ENCODE results near the gene MAPKAP1. TPM values are rescaled to one million over a fixed set of nuclear protein-coding genes. Genes with fewer than 3 reads are reported as not detected.

MAPKAP1 gene
- total RNA-seq, 1 experiment from 2014 or later, result 55.5 TPM

DNA sequence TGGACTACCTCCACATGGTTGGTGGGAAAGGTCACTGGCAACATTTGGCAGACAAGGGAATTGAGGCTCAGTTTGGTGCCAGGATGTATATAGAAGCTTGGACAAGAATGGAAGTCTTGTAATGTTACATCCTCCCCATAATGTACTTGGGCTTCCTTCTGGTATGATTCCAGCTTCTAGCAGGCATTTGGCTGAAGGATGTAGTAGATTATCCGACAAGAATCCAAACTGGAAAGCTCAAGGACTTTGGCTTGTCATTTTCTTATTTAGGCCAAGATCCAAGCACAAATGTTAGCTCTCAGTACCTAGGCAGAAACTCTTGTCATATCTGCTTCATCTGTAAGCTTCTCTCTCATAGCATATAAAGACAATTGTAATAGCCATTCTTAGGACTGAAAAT is 209.1 kb downstream of the MAPKAP1 start:
- Mint-ChIP-seq H3K27me3 (ENCODE audit: unreplicated experiment) (no peaks in the 10 kb centered on the region), H3K9me3 (ENCODE audit: low read depth, unreplicated experiment) (no peaks in the 10 kb centered on the region), H3K4me1 (ENCODE audit: low read depth, unreplicated experiment) (peaks cover 30% of the 10 kb centered on the region), H3K4me3 (ENCODE audit: low read depth, unreplicated experiment) (no peak overlapping the region), H3K36me3 (ENCODE audit: insufficient read depth, unreplicated experiment) (no peaks in the 10 kb centered on the region), H3K27ac (ENCODE audit: unreplicated experiment) (no peak overlapping the region)
- intact Hi-C loops (cut with micrococcal nuclease; ENCODE audit: unreplicated experiment), result no loop called here
- TF ChIP-seq, protein P1, sequence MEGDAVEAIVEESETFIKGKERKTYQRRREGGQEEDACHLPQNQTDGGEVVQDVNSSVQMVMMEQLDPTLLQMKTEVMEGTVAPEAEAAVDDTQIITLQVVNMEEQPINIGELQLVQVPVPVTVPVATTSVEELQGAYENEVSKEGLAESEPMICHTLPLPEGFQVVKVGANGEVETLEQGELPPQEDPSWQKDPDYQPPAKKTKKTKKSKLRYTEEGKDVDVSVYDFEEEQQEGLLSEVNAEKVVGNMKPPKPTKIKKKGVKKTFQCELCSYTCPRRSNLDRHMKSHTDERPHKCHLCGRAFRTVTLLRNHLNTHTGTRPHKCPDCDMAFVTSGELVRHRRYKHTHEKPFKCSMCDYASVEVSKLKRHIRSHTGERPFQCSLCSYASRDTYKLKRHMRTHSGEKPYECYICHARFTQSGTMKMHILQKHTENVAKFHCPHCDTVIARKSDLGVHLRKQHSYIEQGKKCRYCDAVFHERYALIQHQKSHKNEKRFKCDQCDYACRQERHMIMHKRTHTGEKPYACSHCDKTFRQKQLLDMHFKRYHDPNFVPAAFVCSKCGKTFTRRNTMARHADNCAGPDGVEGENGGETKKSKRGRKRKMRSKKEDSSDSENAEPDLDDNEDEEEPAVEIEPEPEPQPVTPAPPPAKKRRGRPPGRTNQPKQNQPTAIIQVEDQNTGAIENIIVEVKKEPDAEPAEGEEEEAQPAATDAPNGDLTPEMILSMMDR (IDR thresholded peaks at IDR 0.05; ENCODE audit: unreplicated experiment), result no peak
- BruUV-seq (replicated peaks), result no TSS peak
- no peak for DNase-seq
- CTCF ChIA-PET, result no interaction called here

DNA sequence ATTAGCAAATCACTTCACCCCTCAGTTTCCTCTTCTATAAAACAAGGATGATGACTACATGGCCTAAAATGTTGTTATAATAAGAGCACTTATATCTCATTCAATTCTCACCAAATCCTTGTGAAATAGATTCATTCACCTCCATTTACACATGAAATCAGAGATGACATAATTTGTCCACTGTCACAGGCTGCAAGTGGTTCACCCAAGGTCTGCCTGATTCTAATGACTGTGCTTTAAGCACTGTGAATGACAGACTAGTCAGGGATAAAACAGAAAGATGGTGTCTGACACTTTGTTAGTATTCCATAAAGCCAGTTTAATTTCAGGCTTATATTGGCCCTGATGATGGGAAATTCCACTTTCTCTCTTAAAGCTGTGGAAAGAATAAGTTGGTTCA is 209.5 kb downstream of the MAPKAP1 start:
- TF ChIP-seq, protein P1 (IDR thresholded peaks at IDR 0.05; ENCODE audit: unreplicated experiment), result no peak
- no peaks in the 10 kb centered on the region for H3K9me3 Mint-ChIP-seq (ENCODE audit: low read depth, unreplicated experiment)
- BruUV-seq (replicated peaks), result no TSS peak
- no peak for DNase-seq
- intact Hi-C loops (cut with micrococcal nuclease; ENCODE audit: unreplicated experiment), result no loop called here
- peaks cover 35% of the 10 kb centered on the region for H3K4me1 Mint-ChIP-seq (ENCODE audit: low read depth, unreplicated experiment)
- no peak overlapping the region for H3K4me3 Mint-ChIP-seq (ENCODE audit: low read depth, unreplicated experiment)
- no peaks in the 10 kb centered on the region for H3K27me3 Mint-ChIP-seq (ENCODE audit: unreplicated experiment)
- CTCF ChIA-PET, result no interaction called here
- H3K27ac Mint-ChIP-seq (ENCODE audit: unreplicated experiment), result no peak overlapping the region
- no peaks in the 10 kb centered on the region for H3K36me3 Mint-ChIP-seq (ENCODE audit: insufficient read depth, unreplicated experiment)

DNA sequence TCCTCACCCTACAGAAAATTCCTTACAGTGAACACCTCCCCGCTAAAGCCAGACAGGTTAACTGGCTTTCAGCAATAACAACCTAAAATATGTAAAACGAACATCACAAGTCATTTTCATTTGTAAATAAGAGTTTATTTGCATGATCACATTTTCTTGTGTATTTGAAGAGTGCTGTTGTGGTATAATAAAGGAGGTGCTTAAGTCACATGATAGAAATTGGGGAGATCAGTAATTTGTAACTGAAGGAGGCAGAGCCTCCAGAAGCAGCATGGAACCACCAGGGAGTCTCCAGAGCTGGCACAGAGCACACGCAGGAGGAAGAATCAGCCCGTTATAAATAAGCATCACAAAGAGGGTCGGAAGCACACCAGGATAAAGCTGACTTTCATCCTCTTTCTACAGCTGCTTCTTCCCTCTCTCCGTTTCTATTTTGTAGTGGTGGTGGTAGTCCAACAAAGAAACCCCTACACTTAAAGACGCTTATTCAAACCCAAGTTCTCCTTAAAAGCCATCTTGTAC is 210.6 kb downstream of the MAPKAP1 start:
- no TSS peak for BruUV-seq (replicated peaks)
- CTCF ChIA-PET, result no interaction called here
- H3K27me3 Mint-ChIP-seq (ENCODE audit: unreplicated experiment), result no peaks in the 10 kb centered on the region
- H3K36me3 Mint-ChIP-seq (ENCODE audit: insufficient read depth, unreplicated experiment), result no peaks in the 10 kb centered on the region
- no peak overlapping the region for H3K27ac Mint-ChIP-seq (ENCODE audit: unreplicated experiment)
- TF ChIP-seq, protein P1 (IDR thresholded peaks at IDR 0.05; ENCODE audit: unreplicated experiment), result no peak
- H3K9me3 Mint-ChIP-seq (ENCODE audit: low read depth, unreplicated experiment), result no peaks in the 10 kb centered on the region
- intact Hi-C loops (cut with micrococcal nuclease; ENCODE audit: unreplicated experiment), result no loop called here
- H3K4me3 Mint-ChIP-seq (ENCODE audit: low read depth, unreplicated experiment), result no peak overlapping the region
- DNase-seq, result no peak
- peaks cover 35% of the 10 kb centered on the region for H3K4me1 Mint-ChIP-seq (ENCODE audit: low read depth, unreplicated experiment)

DNA sequence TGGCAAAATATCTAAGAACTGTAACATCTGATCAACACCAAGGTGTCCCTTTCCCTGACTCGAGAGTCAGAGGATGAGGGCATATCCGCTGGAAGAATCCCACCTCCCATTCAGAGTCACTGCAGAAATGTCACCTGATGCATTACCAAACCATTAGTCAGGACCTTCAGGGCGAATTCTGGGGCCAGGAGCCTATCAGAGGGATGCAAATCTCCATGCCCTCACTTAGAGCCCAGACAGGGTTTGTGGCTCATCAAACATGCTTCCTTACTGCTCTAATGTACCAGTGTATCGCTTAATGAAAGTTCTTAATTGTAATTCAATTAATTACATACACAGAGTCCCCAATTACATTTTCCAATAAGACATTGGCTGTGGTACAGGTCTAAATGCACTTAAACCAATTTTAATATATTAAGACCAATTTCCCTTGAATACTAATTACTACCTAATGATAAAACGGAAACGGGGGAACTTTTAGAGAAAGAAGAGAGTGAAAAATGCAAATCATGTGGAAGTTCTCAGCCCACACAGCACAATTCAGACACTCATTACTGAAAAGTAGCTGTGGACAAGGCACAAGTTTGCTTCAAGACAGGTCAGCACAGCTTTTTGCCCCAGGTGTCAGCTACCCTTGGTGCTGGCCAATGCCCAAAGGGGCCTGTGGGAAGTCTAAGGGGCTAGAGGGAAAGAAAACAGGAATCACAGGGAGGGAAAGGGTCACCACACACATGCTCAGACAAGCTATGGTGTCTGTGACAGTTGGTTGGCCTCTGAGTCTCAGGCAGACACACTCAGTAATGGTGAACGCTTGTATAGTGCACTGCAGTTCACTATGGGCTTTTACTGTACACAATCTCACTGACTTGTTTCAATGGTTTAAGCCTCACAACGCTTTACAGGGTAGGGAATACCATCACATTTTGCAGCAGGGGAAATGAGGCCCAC is 211.6 kb downstream of the MAPKAP1 start:
- Mint-ChIP-seq H3K9me3 (ENCODE audit: low read depth, unreplicated experiment) (no peaks in the 10 kb centered on the region), H3K4me3 (ENCODE audit: low read depth, unreplicated experiment) (no peak overlapping the region), H3K4me1 (ENCODE audit: low read depth, unreplicated experiment) (peaks cover 35% of the 10 kb centered on the region), H3K36me3 (ENCODE audit: insufficient read depth, unreplicated experiment) (no peaks in the 10 kb centered on the region), H3K27ac (ENCODE audit: unreplicated experiment) (no peak overlapping the region), H3K27me3 (ENCODE audit: unreplicated experiment) (no peaks in the 10 kb centered on the region)
- DNase-seq, result no peak
- TF ChIP-seq, protein P1 (IDR thresholded peaks at IDR 0.05; ENCODE audit: unreplicated experiment), result no peak
- intact Hi-C loops (cut with micrococcal nuclease; ENCODE audit: unreplicated experiment), result no loop called here
- no TSS peak for BruUV-seq (replicated peaks)
- CTCF ChIA-PET, result no interaction called here

All from Calu3 (cell line).